ENCODE results near the gene ILF2. TPM values are rescaled to one million over a fixed set of nuclear protein-coding genes. Genes with fewer than 3 reads are reported as not detected.

ILF2 gene
- total RNA-seq, 2 experiments from 2014 or later, result 287 to 334 TPM

GRCh38 chr1:153612111-153612754, 58.6 kb downstream of the ILF2 start:
- no TSS peak for BruUV-seq (replicated peaks)
- no peaks in the 10 kb centered on the region for H3K36me3 ChIP-seq (ENCODE audit: insufficient read depth, low read length)
- no peaks in the 10 kb centered on the region for H3K4me1 ChIP-seq (ENCODE audit: insufficient read depth, low read length, poor library complexity, severe bottlenecking)
- intact Hi-C loops (cut with micrococcal nuclease; ENCODE audit: unreplicated experiment), result no loop called here
- TF ChIP-seq CTCF (conservative IDR thresholded peaks at IDR 0.05; ENCODE audit: low read length) (no peak), EZH2phosphoT487 (IDR thresholded peaks at IDR 0.05; ENCODE audit: borderline replicate concordance, low read depth, low read length) (no peak)
- no peak overlapping the region for H2AFZ ChIP-seq (ENCODE audit: low read length)
- H3K4me2 ChIP-seq (ENCODE audit: low read length), result no peak overlapping the region
- ChIA-PET POLR2A (interaction anchor here (0.5 to 1.2 kb wide), 2 partner anchors 20 to 31 kb away, joined by 3 read pairs; no protein-coding TSS in a partner anchor), CTCF (ENCODE audit: unreplicated experiment) (no interaction called here)
- H4K20me1 ChIP-seq (ENCODE audit: insufficient read depth, low read length), result no peaks in the 10 kb centered on the region
- H3K4me3 ChIP-seq (ENCODE audit: low read depth, low read length, poor library complexity, severe bottlenecking), result no peak overlapping the region
- H3K9me3 ChIP-seq (ENCODE audit: low read length), result no peaks in the 10 kb centered on the region
- H3K79me2 ChIP-seq (ENCODE audit: insufficient read depth, low read depth, low read length), result no peaks in the 10 kb centered on the region
- no peak overlapping the region for H3K27ac ChIP-seq (ENCODE audit: low read depth, low read length, poor library complexity, severe bottlenecking)
- no peaks in the 10 kb centered on the region for H3K9me2 ChIP-seq (ENCODE audit: insufficient read depth, low read length)
- DNase-seq (ENCODE audit: low spot score), result no peak

Small RNAs within 50 kb of the gene (microRNA-seq; reads per million reads assigned to microRNA genes)
- not detected for gene MIR8083 (ENCODE audit: borderline replicate concordance)

Small RNAs within 50 kb of the gene (small RNA-seq; reads per million reads assigned to genes)
- gene MIR8083, result not detected
- gene RN7SL372P, result not detected

Other genes starting within 250 kb of the ILF2 start
- not detected in 2 replicates for gene S100A7, start 210.3 kb downstream of the ILF2 start, total RNA-seq (2014; rRNA removed; shearing (Covaris generic))
- gene S100A7, start 210.3 kb downstream of the ILF2 start, total RNA-seq (2022), result not detected in 2 replicates
- gene S100A6, start 135.0 kb downstream of the ILF2 start, total RNA-seq (2014; rRNA removed; shearing (Covaris generic)), result not detected in 2 replicates
- gene S100A6, start 135.0 kb downstream of the ILF2 start, total RNA-seq (2022), result not detected in 2 replicates
- not detected in 2 replicates for gene S100A5, start 130.1 kb downstream of the ILF2 start, total RNA-seq (2014; rRNA removed; shearing (Covaris generic))
- gene S100A5, start 130.1 kb downstream of the ILF2 start, total RNA-seq (2022), result not detected in 2 replicates
- gene S100A4, start 125.2 kb downstream of the ILF2 start, total RNA-seq (2014; rRNA removed; shearing (Covaris generic)), result 1.6 and 3.6 TPM in 2 replicates
- gene S100A4, start 125.2 kb downstream of the ILF2 start, total RNA-seq (2022), result 0.53 and 1.9 TPM in 2 replicates
- not detected in 2 replicates for gene S100A3, start 121.7 kb downstream of the ILF2 start, total RNA-seq (2014; rRNA removed; shearing (Covaris generic))
- gene S100A3, start 121.7 kb downstream of the ILF2 start, total RNA-seq (2022), result not detected in 2 replicates
- gene S100A2, start 105.1 kb downstream of the ILF2 start, total RNA-seq (2014; rRNA removed; shearing (Covaris generic)), result not detected in 2 replicates
- gene S100A2, start 105.1 kb downstream of the ILF2 start, total RNA-seq (2022), result 1.4 TPM in 1 of 2 replicates, not detected in the other
- not detected in 2 replicates for gene S100A16, start 57.9 kb downstream of the ILF2 start, total RNA-seq (2014; rRNA removed; shearing (Covaris generic))
- gene S100A16, start 57.9 kb downstream of the ILF2 start, total RNA-seq (2022), result 0.33 TPM in 1 of 2 replicates, not detected in the other
- gene S100A14, start 54.7 kb downstream of the ILF2 start, total RNA-seq (2014; rRNA removed; shearing (Covaris generic)), result not detected in 2 replicates
- gene S100A14, start 54.7 kb downstream of the ILF2 start, total RNA-seq (2022), result not detected in 2 replicates
- gene S100A13, start 43.5 kb downstream of the ILF2 start, total RNA-seq (2014; rRNA removed; shearing (Covaris generic)), result 2.7 and 4.8 TPM in 2 replicates
- 6.9 and 10.3 TPM in 2 replicates for gene S100A13, start 43.5 kb downstream of the ILF2 start, total RNA-seq (2022)
- not detected in 2 replicates for gene S100A1, start 42.6 kb downstream of the ILF2 start, total RNA-seq (2014; rRNA removed; shearing (Covaris generic))
- not detected in 2 replicates for gene S100A1, start 42.6 kb downstream of the ILF2 start, total RNA-seq (2022)
- gene CHTOP, start 36.9 kb downstream of the ILF2 start, total RNA-seq (2014; rRNA removed; shearing (Covaris generic)), result 70.9 and 85.3 TPM in 2 replicates
- gene CHTOP, start 36.9 kb downstream of the ILF2 start, total RNA-seq (2022), result 106 and 107 TPM in 2 replicates
- 33.2 and 44.5 TPM in 2 replicates for gene SNAPIN, start 12.3 kb downstream of the ILF2 start, total RNA-seq (2014; rRNA removed; shearing (Covaris generic))
- gene SNAPIN, start 12.3 kb downstream of the ILF2 start, total RNA-seq (2022), result 31.1 and 33.7 TPM in 2 replicates
- gene NPR1, start 7.7 kb upstream of the ILF2 start, total RNA-seq (2014; rRNA removed; shearing (Covaris generic)), result 0.03 TPM in 1 of 2 replicates, not detected in the other
- not detected in 2 replicates for gene NPR1, start 7.7 kb upstream of the ILF2 start, total RNA-seq (2022)
- gene INTS3, start 57.1 kb upstream of the ILF2 start, total RNA-seq (2014; rRNA removed; shearing (Covaris generic)), result 31.6 and 33.5 TPM in 2 replicates
- 65.8 and 67.3 TPM in 2 replicates for gene INTS3, start 57.1 kb upstream of the ILF2 start, total RNA-seq (2022)
- 3.3 and 4.5 TPM in 2 replicates for gene SLC27A3, start 104.4 kb upstream of the ILF2 start, total RNA-seq (2014; rRNA removed; shearing (Covaris generic))
- gene SLC27A3, start 104.4 kb upstream of the ILF2 start, total RNA-seq (2022), result 7.7 and 10.2 TPM in 2 replicates

All from OCI-LY7 (cell line).